ENCODE results near the gene DNAH8. TPM values are rescaled to one million over a fixed set of nuclear protein-coding genes. Genes with fewer than 3 reads are reported as not detected.
"Not testable (repeated sequence)": the region's sequence is repeated elsewhere in the genome, so short reads cannot be mapped to it uniquely, and the experiment has no call there.

The DNAH8 gene
- total RNA-seq, 1 donor from 2014 or later, result 0.13 TPM

DNA sequence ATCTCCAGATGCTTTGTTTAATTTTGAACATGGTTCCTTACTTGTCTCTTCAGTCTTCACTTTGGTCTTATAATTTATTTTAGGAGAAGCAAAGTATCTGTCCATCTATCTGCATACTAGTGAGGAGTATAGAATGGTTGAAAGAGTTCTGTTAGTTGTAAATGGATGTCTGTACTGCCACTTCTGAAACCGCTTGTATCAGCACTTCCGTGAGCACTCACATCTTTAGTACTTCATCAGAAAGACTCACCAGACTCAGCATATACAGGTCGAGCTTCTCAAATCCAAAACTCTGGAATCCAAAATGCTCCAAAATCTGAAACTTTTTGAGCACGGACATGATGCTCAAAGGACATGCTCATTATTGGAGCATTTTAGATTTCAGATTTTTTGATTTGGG, 191.5 kb downstream of the DNAH8 start:
- no peak for DNase-seq (ENCODE audit: low spot score)

- DNase-seq (ENCODE audit: low spot score), result no peak
Measured at GRCh38 chr6:38907264-38907663, 192.2 kb downstream of the DNAH8 start.

DNA sequence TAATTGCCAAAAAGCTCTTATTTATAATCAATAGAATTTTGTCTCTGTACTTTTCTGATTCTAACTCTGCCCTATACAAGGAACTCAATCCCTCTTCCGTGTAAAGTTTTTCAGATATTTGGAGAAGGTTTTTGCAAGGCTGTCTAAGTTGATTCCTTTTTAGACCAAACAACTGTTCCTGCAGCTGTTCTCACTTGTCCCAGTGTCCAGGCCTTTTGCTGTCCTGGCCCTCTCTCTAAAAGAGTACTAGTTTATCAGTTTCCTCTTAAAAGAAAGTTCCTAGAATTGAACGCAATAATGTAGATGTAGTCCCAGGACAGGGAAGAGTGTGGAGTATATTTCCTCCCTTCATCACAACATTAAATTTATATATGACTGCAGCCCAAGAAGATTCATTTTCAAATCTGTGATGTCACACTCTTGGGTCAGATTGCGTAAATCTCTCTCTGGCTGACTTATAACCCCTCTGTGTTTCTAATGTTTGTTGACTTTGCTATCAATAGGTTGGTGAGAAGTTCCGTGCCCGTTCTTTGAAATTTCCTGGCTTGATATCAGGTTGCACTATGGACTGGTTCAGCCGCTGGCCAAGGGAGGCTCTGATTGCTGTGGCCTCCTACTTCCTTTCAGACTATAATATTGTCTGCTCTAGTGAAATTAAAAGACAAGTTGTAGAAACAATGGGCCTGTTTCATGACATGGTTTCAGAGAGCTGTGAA, 194.1 kb downstream of the DNAH8 start:
- DNase-seq (ENCODE audit: low spot score), result no peak

DNA sequence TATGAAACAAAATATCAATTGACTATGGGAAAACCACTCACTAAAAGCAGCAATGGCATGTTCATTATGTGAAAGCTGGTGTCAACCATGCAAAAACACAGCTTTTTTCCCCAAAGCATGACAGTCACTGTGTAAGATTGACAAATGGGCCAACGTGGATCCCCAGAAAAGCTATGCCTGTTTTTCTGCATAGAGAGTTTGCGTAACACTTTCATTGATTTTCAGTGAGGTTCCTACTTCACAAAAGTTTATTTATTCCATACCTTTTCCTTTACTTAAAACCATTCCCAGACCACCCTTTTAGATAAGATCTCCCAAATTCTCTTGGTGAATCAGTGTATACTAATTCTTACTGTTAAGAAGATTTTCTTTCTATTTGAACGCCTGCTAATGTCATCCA, 195.1 kb downstream of the DNAH8 start:
- no peak for DNase-seq (ENCODE audit: low spot score)

DNA sequence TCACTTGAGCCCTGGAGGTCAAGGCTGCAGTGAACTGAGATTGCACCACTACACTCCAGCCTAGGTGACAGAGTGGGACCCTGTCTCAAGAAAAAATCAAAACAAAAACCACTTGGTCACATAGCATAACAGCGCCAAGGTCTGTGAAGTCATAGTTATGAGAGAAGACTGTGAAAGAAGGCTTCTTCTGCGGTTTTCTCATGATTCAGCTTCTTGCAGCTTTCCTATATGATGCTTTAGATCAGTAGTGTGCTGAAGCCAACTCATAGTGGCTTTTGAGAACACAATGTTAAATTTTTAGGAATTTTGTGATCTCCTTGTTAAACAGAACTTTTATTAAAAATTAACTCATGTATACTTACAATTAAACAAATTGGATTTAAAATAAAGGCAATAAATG, 197.3 kb downstream of the DNAH8 start:
- DNase-seq (ENCODE audit: low spot score), result no peak

DNA sequence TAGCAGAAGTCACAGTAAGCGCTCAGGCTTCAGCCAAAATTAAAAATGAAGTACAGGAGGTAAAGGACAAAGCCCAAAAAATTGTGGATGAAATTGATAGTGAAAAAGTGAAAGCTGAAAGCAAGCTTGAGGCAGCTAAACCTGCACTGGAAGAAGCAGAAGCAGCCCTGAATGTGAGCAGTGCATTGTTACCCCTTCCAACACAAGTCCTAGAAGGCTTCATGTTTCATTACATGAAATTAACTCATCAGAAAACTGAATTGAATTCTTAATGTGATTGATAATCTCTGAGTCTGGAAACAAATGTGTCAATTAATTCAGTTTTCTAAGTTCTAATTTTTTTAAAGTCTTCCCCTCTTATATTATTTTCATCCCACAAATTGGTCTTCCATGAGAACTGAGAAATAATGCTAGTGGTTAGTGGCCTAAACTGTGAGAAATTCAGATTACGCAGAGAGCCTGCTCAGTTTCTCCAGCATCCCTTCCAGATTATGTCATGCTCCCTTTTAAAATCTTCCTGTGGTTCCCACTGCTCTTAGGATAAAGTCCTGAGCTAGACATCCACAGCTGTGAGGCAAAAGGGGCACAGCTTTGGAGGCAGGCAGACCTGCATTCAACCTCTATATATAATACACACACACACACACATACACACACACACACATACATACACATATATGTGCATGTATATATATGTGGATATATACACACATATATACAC, 200.3 kb downstream of the DNAH8 start:
- DNase-seq (ENCODE audit: low spot score), result no peak

DNA sequence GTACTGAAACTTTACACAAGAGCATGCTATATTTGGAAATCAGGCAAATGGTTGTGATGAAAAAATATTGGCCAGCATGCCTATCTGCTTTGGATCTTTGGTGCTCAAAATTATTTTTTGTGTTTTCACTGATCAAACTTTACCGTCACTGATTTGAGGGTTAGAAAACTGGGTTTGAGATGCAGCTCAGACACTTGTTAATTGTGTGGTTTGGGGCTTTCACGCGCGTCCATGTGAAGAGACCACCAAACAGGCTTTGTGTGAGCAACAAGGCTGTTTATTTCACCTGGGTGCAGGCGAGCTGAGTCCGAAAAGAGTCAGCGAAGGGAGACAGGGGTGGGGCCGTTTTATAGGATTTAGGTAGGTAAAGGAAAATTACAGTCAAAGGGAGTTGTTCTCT, 206.4 kb downstream of the DNAH8 start:
- DNase-seq (ENCODE audit: low spot score), result not testable (repeated sequence)

DNA sequence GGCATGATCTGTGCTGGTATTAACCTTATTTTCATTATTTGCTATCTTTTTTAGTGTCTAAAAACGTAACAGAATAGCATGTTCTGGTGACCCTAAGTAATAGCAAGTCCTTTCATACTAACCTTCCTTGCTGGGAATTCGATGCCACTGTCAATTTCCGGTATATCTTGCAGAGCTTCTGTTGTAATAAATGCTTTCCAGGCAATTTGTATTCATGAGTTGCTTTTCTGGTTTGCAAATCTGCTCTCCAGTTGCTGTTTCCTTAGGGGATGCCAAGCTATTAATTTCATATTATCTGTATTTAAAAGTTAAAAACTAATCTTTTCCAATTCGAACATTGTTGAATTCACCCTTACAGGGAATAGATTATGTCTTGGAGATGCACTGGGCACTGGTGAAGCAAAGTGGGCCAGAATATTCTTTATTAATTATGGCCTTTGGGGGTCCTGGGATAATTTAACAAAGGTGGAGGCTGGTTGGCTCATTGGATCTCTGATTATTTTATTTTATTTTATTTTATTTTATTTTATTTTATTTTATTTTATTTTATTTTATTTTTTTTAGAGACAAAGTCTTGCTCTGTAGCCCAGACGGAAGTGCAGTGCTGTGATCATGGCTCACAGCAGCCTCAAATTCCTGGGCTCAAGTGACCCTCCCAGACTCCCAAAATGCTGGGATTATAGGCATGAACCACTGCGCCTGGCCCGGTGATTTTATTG, 209.8 kb downstream of the DNAH8 start:
- DNase-seq (ENCODE audit: low spot score), result no peak

GRCh38 chr6:38929560-38929959, 214.4 kb downstream of the DNAH8 start:
- no peak for DNase-seq (ENCODE audit: low spot score)

GRCh38 chr6:38933426-38933825, 218.3 kb downstream of the DNAH8 start:
- no peak for DNase-seq (ENCODE audit: low spot score)

- DNase-seq (ENCODE audit: low spot score), result no peak
Measured at GRCh38 chr6:38935051-38935450, 219.9 kb downstream of the DNAH8 start.

GRCh38 chr6:38937839-38938613, 222.9 kb downstream of the DNAH8 start:
- DNase-seq (ENCODE audit: low spot score), result no peak

DNA sequence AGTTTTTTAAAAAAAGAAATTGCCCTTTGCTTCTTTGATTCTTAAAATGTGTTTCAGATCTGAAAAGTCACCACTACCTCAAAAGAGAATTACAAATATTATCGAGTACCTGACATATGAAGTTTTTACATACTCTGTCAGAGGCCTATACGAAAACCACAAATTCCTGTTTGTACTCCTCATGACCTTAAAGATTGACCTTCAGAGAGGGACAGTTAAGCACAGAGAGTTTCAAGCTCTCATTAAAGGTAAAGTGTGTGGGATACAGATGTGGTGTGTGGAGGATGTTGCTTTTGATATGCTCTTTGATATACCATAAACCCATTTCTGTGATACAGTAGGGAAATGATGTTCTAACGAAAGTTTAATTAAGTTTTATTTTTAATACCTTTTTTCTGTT, 223.6 kb downstream of the DNAH8 start:
- DNase-seq (ENCODE audit: low spot score), result no peak

- no peak for DNase-seq (ENCODE audit: low spot score)
Measured at GRCh38 chr6:38942442-38942841, 227.3 kb downstream of the DNAH8 start.

- DNase-seq (ENCODE audit: low spot score), result no peak
Measured at GRCh38 chr6:38942965-38943364, 227.9 kb downstream of the DNAH8 start.

GRCh38 chr6:38943964-38944363, 228.9 kb downstream of the DNAH8 start:
- DNase-seq (ENCODE audit: low spot score), result no peak

DNA sequence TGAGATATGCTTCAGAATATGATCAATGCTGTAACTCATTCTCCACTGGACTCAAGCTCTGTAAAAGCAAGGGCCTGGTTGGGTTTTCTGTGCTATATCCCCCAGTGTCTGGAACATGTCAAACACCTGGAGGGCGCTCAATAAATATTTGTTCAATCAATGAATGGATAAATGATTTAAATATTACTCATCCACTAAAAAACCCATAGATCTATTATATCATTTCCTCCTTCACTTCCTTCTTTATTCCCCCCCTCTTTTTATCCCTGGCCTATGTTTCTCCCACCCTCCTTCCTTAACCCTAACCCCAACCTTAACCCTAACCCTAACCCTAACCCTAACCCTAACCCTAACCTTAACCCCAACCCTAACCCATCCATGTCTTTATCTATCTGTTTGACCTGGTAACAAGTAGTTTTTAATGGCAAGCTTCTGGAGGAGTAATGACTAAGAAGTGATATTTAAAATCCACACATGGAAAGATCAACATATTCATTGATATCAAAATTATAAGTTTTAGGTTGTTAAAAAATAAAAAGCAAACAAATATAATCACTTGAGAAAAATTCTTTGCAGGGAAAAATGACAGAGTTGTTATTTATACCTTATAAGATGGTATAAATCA, 229.7 kb downstream of the DNAH8 start:
- no peak for DNase-seq (ENCODE audit: low spot score)

- no peak for DNase-seq (ENCODE audit: low spot score)
Measured at GRCh38 chr6:38955861-38956260, 240.8 kb downstream of the DNAH8 start.

GRCh38 chr6:38957426-38957825, 242.3 kb downstream of the DNAH8 start:
- no peak for DNase-seq (ENCODE audit: low spot score)

GRCh38 chr6:38959138-38959537, 244.0 kb downstream of the DNAH8 start:
- no peak for DNase-seq (ENCODE audit: low spot score)

DNA sequence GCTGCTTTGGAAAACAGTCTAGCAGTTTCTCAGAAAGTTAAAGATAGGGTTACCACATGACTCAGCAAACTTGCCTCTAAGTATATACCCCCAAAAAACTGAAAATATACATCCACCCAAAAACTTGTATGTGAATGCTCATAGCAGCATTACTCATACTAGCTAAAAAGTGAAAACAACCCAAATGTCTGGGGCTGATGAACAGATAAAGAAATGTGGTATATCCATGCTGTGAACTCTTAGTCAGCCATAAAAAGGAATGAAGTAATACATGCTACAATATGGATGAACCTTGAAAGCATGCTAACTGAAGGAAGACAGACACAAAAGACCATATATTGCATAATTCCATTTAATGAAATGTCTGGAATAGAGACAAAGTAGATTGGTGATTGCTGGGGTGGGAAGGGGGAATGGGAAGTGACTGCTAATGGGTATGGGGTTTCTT, 253.6 kb downstream of the DNAH8 start:
- DNase-seq (ENCODE audit: low spot score), result no peak

All from ureter (tissue), 1 donor.